Retina (tissue), 1 donor: Measurements from ENCODE around the gene ASB4.
"Not testable (repeated sequence)": the region's sequence is repeated elsewhere in the genome, so short reads cannot be mapped to it uniquely, and the experiment has no call there.

ENCODE experiments used
- DNase-seq: peaks from one replicate; pipeline ENCODE4 v3.0.0-alpha.2; 2016

The ASB4 gene

GRCh38 chr7:95485391-95486123 lies at the start of gene ASB4:
Gene ASB4, plus strand, starts transcription at chr7:95485943. Its CDS starts 29 bp downstream, at chr7:95485972.
- DNase-seq: no peak

DNA sequence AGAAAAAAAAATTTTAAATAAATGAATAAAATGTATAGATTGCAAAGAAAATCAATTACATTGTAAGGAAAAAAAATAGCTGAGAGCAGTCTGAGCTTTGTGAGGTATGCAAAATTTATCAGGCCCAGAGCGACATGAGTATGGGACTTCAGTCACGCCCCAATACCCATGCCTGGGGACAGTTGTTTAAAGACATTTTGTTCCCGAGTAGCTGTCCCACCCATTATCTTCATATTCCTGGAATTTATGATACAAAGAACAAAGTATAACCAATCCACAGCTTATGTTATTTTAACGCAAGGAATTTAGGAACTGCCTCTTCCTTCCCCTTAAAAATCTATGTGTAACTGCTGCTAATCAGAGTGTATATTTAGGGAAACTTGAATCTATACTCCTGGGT lies 49.3 kb upstream of the ASB4 start:
- no peak for DNase-seq

DNA sequence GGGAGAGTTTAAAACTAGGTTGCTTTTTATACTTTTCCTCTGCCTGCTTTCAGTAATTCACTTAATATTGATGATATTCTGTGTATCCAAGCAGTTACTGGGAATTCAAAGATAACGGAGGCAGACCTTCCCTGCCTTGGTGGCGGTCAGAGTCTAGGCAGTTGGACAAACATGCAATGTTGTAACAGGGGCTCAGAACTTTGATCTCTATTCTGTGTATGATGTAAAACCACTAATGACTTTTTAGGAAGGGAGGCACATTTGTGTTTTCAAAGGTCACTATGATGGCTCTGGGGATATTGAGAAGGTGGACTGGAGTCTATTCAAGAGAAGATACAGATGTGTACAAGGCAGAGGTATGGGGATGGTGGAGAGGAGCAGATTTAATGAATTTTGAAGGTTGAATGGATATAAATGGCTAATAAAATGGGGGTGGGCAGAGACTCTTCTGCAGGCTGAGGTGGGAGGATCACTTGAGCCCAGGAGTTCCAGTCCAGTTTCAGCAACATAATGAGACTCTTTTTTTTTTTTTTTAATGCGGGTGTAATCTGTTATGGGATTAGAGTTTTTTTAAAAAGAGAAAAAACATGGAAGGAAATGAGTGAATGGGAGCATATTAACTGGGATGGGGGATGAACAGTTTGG lies 45.2 kb upstream of the ASB4 start:
- DNase-seq: no peak

DNA sequence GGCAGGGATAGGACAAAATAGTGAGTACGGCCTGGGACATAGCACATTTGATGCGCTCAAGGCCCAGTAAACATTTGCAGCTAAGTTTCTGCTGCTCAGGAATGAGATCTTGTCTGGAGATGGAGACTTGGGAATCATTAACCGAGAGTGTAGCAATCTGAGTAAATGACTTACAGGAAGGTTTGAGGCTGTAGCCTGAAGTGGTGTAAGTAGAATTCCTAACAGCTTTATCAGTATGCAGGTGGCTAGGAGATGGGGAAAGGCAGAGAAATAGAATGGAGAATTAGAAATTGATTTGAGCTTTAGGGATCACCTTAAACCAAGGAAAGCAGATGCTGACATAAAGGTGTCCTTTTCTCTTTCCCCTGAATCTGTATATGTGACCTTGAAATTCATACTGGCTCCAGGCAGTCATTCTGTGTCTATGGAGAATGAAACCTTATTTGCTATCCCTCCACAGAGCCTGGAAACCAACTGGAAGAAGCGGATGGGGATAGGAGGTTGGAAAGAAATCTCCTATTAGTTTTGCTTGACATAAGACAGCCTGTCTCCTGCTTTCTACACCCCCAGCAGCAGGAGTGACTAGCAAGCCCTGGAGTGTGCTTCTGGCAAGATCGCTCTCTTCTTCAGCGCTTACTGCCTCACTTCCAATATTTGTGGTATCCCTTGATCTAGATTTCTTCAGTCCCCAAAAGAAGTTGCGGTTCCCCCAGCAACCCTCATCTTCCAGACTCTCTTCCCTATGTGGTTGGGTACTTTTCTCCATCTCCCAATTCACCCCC lies 44.5 kb upstream of the ASB4 start:
- no peak for DNase-seq

DNA sequence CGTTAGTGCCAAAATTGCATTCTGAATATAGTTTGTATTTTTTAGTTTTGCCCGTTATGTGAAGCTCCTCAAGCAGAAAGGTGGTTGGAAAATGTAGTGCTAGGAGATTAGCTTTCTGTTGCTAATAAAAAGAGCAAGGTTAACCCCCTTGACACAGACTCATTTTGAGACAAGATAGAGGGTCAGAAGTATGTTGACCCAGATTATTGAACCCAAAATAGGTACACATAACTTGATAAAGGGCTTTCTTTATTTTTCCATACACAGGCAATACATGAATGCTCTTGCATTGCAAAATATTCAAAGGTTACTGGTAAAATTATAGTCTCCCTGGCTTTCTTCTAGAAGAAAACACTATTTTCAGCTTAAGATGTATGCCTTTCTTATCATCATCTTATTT lies 40.9 kb upstream of the ASB4 start:
- DNase-seq: no peak

- DNase-seq: no peak
Measured at GRCh38 chr7:95446618-95447017, 39.1 kb upstream of the ASB4 start.

DNA sequence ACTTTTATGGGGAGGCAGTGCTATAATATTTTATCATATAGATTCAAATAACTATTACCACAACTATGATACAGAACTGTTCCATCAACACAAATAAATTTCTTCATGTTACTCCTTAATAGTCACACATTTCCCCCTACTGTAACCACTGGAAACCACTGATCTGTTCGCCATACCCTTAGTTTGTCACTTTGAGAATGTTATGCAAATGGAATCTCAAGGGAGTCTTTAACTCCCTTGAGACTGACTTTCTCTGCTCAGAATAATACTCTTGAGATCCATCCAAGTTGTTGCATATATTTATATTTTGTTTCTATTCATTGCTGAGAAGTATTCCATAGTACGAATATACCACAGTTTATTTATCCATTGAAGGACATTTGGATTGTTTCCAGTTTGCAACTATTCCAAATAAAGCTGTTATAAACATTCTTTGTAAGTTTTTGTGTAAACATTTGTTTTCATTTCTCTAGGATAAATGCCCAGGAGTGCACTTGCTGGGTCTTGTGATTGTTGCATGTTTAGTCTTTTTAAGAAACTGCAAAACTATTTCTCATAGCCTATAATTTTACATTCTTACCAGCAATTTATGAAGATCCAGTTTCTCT lies 31.2 kb upstream of the ASB4 start:
- no peak for DNase-seq

- DNase-seq: no peak
Measured at GRCh38 chr7:95457947-95458346, 27.8 kb upstream of the ASB4 start.

DNA sequence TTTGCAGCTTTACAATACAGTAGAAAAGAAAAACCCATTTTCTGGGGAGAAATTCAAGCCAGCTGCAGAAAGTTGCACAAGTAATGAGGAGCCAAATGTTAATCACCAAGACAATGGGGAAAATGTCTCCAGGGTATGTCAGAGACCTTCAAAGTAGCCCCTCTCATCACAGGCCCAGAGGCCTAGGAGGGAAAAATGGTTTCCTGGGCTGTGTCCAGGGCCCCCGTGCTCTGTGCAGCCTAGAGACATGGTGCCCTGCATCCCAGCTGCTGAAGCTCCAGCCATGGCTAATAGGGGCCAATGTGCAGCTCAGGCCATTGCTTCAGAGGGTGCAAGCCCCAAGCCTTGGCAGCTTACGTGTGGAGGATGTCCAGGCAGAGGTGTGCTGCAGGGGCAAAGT lies 25.1 kb upstream of the ASB4 start:
- not testable (repeated sequence) for DNase-seq

- DNase-seq: no peak
Measured at GRCh38 chr7:95467912-95468607, 17.7 kb upstream of the ASB4 start.

- DNase-seq: no peak
Measured at GRCh38 chr7:95469187-95469586, 16.6 kb upstream of the ASB4 start.

- peak; percentile 39 for DNase-seq
Measured at GRCh38 chr7:95469848-95470247, 15.9 kb upstream of the ASB4 start.

DNA sequence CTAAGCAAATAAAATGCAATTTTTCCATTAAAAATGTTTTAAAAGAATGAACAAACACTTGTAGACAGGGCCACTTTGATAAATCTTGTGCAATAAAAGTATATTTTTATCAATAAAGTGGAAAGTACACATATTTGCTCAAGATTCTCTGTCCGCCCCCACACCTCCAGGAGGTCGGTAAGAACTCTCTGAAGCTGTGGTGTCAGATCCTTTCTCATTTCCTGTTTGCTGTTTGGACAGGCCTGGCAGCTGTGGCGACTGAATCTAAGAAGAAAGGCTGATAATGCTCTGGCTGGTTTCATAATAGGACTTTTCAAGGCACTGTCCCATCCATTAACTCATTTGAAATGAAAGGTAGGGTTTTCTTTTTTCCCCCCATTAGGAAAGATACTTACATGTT lies 15.3 kb upstream of the ASB4 start:
- DNase-seq: peak; percentile 32

DNA sequence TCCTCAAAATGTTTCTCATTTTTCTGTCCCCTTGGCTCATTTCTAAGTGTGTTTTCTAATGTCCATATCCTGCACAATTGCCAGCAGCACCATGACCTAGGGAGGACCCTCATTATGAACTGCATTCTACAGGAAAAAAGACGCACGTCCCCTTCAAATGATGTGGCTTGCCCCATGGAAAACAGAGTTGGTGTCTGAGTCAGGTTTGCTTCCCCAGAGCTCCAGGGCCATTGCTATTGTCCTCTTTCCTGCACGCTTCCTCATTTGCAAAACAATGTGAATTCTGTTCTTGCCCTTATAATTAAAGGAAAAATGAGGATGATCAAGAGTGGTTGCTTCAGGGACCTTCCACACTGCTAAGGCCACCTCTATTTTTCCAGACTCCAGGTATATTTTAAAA lies 14.7 kb upstream of the ASB4 start:
- peak; percentile 29 for DNase-seq

DNA sequence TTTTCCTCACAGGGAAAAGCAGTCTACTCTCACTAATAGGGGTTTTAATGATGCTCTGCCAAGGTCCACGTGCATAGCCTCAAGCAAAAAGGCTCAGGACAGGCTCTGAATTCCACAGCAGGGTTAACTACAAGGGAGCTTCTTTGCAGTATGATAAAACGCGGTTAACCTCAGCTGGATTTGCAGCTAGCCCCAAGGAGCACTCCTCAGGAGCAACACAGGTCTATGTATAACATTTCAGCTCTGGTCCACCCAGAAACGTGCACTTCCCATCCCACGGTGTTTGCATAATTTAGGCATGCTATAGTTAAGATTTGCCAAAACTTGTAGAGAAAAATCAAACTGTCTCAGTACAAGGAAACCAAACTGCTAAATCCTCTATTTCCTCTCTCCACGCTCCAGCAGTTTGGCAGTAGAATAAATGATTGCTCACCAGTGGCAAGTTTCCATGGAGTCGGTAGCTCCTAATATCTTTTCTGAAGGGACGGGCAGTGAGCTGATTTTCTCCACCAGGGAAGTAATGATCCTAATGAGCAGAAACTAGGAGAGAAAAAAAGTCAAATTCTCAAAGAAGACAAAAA lies 13.1 kb upstream of the ASB4 start:
- DNase-seq: no peak

DNA sequence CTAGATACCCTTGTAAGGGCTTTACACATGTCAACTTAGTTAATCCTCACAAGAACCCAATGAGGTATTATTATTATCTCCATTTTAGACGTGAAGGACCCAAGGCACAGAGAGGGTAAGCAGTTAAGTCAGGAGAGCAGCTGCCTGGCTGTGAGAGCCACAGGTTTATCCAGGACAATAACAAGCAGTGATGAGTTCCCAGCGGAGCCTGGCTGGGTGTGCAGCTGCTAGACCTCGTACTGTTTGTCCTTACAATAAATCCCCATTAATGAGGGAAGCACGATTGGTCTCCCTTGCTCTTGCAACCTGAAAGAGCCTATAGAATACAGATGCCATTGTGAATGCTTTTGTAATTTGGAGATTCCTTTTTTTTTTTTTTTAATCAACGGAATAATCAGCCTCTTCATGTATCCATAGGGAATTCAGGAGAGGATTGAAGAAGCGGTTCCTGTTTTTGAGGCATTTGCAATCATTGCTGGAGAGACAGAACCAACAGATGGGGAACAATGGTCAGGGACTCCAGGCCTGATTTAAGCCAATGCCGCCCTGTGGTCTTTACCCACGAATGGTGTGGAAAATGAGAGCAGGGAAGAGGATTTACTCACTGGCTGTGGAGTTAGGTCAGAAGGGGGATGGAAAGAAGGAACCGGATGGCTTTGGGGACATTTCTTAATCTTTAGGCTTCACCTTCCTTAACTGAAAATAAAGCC lies 12.3 kb upstream of the ASB4 start:
- DNase-seq: peak; percentile 80

- DNase-seq: peak; percentile 42
Measured at GRCh38 chr7:95476072-95476847, 9.5 kb upstream of the ASB4 start.

DNA sequence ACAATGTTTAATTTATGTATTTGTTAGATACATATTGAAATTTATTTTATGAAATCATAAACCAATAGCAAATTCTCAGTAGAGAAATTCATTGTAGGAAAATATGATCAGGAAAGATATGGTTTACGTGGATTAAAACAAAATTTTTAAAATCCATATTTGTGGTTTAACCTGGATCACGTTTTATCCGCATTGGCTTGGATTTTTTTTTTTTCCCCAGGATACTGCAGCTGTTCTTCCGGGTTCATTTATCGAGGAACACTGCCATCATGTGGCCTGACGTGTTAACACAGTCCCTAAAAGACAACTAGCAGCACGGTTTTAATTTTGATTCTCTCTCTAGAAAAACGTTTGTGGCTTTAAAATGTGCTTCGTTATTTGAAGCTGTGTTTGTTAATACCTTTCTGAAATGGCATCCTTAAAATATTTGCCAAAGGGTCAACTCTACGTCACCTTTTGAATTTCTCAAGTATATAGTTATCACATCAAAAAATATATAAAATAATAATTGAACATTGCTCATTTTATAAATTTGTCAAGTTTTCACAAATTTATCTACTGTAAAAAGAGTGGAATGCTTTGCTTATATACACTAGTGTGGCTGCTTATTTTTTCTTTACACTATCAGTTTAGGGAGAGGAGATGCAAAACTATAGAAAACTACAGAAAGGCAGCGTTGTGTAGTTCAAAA lies 8.7 kb upstream of the ASB4 start:
- DNase-seq: peak; percentile 70

DNA sequence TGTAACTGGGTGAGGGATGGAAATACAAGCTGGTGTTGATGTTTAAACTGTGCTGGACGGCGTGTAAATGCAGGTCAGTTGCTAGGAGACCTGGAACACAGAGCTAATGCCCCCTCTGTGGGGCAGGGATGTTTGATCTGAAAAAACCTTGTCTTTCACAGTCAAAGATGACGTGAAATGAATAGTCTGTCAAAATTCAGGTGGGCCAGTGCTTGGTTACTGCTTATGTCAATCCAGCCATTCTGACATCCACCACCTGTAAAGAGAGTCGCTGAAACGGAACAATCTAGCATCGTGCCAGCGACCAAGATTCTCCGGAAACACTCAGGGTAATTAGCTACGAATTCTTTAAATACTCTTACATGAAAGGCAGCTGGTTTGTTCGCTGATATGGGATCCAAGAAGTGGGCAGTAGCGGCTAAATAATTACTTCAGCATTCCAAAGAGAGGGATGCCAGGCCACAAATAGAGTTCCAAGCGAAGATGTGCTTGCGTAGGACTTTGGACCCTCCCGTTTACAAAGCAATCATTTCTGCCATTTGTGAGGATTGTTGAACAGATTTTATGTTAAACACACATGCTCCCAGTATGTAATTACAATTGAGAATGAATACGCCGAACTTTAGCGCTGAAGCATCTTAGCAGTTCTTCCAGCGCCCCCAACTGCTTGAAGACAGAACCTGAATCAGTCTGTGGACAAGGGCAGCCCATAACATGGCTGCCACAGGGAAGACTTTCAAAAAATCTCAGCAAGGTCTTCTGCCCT lies 7.3 kb upstream of the ASB4 start:
- DNase-seq: peak; percentile 64
